PC-3 (cell line): ENCODE measurements around the gene KLHL40. TPM values are rescaled to one million over a fixed set of nuclear protein-coding genes. Genes with fewer than 3 reads are reported as not detected.

Experiments
- ATAC-seq: fragments of 200-7000 bp; cut with Tn5 transposase; 2 replicates; pipeline ENCODE4 v1.9.1; 2020; ENCODE audit warnings: mild to moderate bottlenecking, moderate library complexity
- BruUV-seq: library from RNA; stranded (reverse); fragments of 400-500 nt; replicated peaks from 2 replicates; lab custom pipeline; 2021; lab: Mats Ljungman, UMichigan
- CTCF ChIA-PET: fragments of 300-600 bp; sonication (Branson Sonifier 250); formaldehyde crosslinking; loops from one replicate; lab custom pipeline; 2022; ENCODE audit warnings: antibody characterized with exemption; lab: Charles Lee
- POLR2A ChIA-PET: fragments of 300-600 bp; sonication (Branson Sonifier 250); formaldehyde crosslinking; loops from one replicate; lab custom pipeline; 2022; ENCODE audit warnings: antibody characterized with exemption; ENCODE audit not compliant: unreplicated experiment; lab: Charles Lee
- DNase-seq: peaks from one replicate; pipeline ENCODE4 v3.0.0-alpha.2; 2015
- H2AFZ ChIP-seq: fragments of 300-600 bp; sonication (generic); 2 replicates; pipeline ENCODE4 v1.6.0; 2016; ENCODE audit warnings: antibody characterized with exemption, low read length
- H3F3A ChIP-seq: fragments of 300-600 bp; sonication (generic); one replicate; pipeline ENCODE4 v1.6.0; 2017; ENCODE audit warnings: antibody characterized with exemption, low read length, control low read depth, mild to moderate bottlenecking; ENCODE audit not compliant: unreplicated experiment
- H3K27ac ChIP-seq: fragments of 300-600 bp; sonication (generic); 2 replicates; pipeline ENCODE4 v1.5.1; 2016; ENCODE audit warnings: mild to moderate bottlenecking, low read length
- H3K27me3 ChIP-seq: fragments of 300-600 bp; sonication (generic); 2 replicates; pipeline ENCODE4 v1.6.1; 2016; ENCODE audit warnings: low read length, mixed read lengths
- H3K36me3 ChIP-seq: fragments of 300-600 bp; sonication (generic); 2 replicates; pipeline ENCODE4 v1.6.1; 2016; ENCODE audit warnings: low read depth, mixed run types, low read length, mixed read lengths
- H3K4me1 ChIP-seq: fragments of 300-600 bp; sonication (generic); 2 replicates; pipeline ENCODE4 v1.5.1; 2016; ENCODE audit warnings: low read length; ENCODE audit not compliant: insufficient read depth
- H3K4me2 ChIP-seq: fragments of 300-600 bp; sonication (generic); 2 replicates; pipeline ENCODE4 v1.6.0; 2016; ENCODE audit warnings: low read length
- H3K4me3 ChIP-seq: fragments of 300-600 bp; sonication (generic); 2 replicates; pipeline ENCODE4 v1.5.1; 2016; ENCODE audit warnings: mild to moderate bottlenecking, low read length, mixed read lengths
- H3K79me2 ChIP-seq: fragments of 300-600 bp; sonication (generic); 2 replicates; pipeline ENCODE4 v1.6.1; 2017; ENCODE audit warnings: low read length, mixed read lengths
- H3K9ac ChIP-seq: fragments of 300-600 bp; sonication (generic); 2 replicates; pipeline ENCODE4 v1.6.0; 2016; ENCODE audit warnings: mild to moderate bottlenecking, low read length
- H3K9me2 ChIP-seq: fragments of 300-600 bp; sonication (generic); replicated peaks from 2 replicates; pipeline ENCODE4 v1.6.1; 2016; ENCODE audit warnings: mixed run types, low read length, mixed read lengths
- H3K9me3 ChIP-seq: fragments of 300-600 bp; sonication (generic); 2 replicates; pipeline ENCODE4 v1.6.1; 2016; ENCODE audit warnings: low read length, mixed read lengths
- H4K20me1 ChIP-seq: fragments of 300-600 bp; sonication (generic); 2 replicates; pipeline ENCODE4 v1.6.1; 2016; ENCODE audit warnings: low read length, mixed read lengths
- CTCF ChIP-seq: fragments of 300-600 bp; sonication (generic); conservative IDR thresholded peaks from 2 replicates; pipeline ENCODE4 v1.5.1; 2017; ENCODE audit warnings: antibody characterized with exemption, low read depth, mild to moderate bottlenecking, low read length
- EZH2 ChIP-seq: fragments of 300-600 bp; sonication (generic); IDR thresholded peaks from one replicate; pipeline ENCODE4 v1.6.1; 2017; ENCODE audit warnings: antibody characterized with exemption, mild to moderate bottlenecking, low read length; ENCODE audit not compliant: unreplicated experiment
- EZH2phosphoT487 ChIP-seq: fragments of 300-600 bp; sonication (generic); IDR thresholded peaks from 2 replicates; pipeline ENCODE4 v1.6.1; 2018; ENCODE audit warnings: mild to moderate bottlenecking, antibody characterized with exemption, low read length, borderline replicate concordance
- intact Hi-C: fragments of 100-400 bp; cut with micrococcal nuclease; formaldehyde crosslinking; loops from 2 replicates; pipeline ENCODE4 v1.9.0; 2023
- total RNA-seq: library from RNA; depleted of rRNA; stranded (reverse); fragments of >200 nt; gene quantifications from 2 replicates; pipeline ENCODE4 v1.2.3, GENCODE V29; 2014

The KLHL40 gene
- total RNA-seq, 1 experiment from 2014 or later, result not detected

GRCh38 chr3:42653560-42654330 is 31.6 kb upstream of the KLHL40 start, which contains the start of gene ZBTB47:
ZBTB47 (plus strand) TSS chr3:42653697; CDS start chr3:42658356, 4,659 bp downstream.
- intact Hi-C loops, result loop anchor here (2.0 kb wide), 2 partner anchors 53 to 175 kb away; partner anchors contain the start of gene NKTR
- H4K20me1 ChIP-seq, result no peaks in the 10 kb centered on the region
- no peaks in the 10 kb centered on the region for H3K9me3 ChIP-seq
- no peaks in the 10 kb centered on the region for H3F3A ChIP-seq
- CTCF ChIA-PET, result no interaction called here
- no peaks in the 10 kb centered on the region for H3K9me2 ChIP-seq
- TF ChIP-seq EZH2phosphoT487 (no peak), EZH2 (no peak), CTCF (no peak)
- DNase-seq (peak; percentile 44), ATAC-seq (peak; percentile 6)
- peak within 1 kb of the TSS; percentile 89 for H2AFZ ChIP-seq
- POLR2A ChIA-PET, result no interaction called here
- peak within 1 kb of the TSS; percentile 85 for H3K4me3 ChIP-seq
- H3K79me2 ChIP-seq, result 0 out of 2 replicates have a peak, but pooled peaks cover 8% of the 10 kb centered on the region
- peak within 1 kb of the TSS; percentile 53 for H3K27ac ChIP-seq
- peak within 1 kb of the TSS; percentile 100 for H3K4me2 ChIP-seq
- H3K4me1 ChIP-seq, result peaks cover 28% of the 10 kb centered on the region
- peak within 1 kb of the TSS; percentile 78 for H3K9ac ChIP-seq
- H3K36me3 ChIP-seq, result peaks cover 5% of the 10 kb centered on the region
- H3K27me3 ChIP-seq, result no peaks in the 10 kb centered on the region
- TSS peak; percentile 50 for BruUV-seq

- H4K20me1 ChIP-seq, result no peaks in the 10 kb centered on the region
- TF ChIP-seq EZH2 (no peak), EZH2phosphoT487 (no peak), CTCF (peak; percentile 37; the same call in 1 of the 2 replicates)
- CTCF ChIA-PET, result no interaction called here
- POLR2A ChIA-PET, result no interaction called here
- DNase-seq (peak; percentile 38), ATAC-seq (peak; percentile 16)
- no peaks in the 10 kb centered on the region for H3K9me2 ChIP-seq
- H2AFZ ChIP-seq, result peak overlapping the region; percentile 89
- no peaks in the 10 kb centered on the region for H3K36me3 ChIP-seq
- H3K79me2 ChIP-seq, result 0 out of 2 replicates have a peak, but pooled peaks cover 8% of the 10 kb centered on the region
- H3K9ac ChIP-seq, result peak overlapping the region; percentile 78
- no peaks in the 10 kb centered on the region for H3F3A ChIP-seq
- H3K9me3 ChIP-seq, result no peaks in the 10 kb centered on the region
- intact Hi-C loops, result no loop called here
- H3K4me3 ChIP-seq, result peak overlapping the region; percentile 85
- no peaks in the 10 kb centered on the region for H3K27me3 ChIP-seq
- no peak overlapping the region for H3K27ac ChIP-seq
- H3K4me1 ChIP-seq, result peaks cover 28% of the 10 kb centered on the region
- peak overlapping the region; percentile 100 for H3K4me2 ChIP-seq
- TSS peak; percentile 8 for BruUV-seq
Measured at GRCh38 chr3:42654331-42655201, 30.8 kb upstream of the KLHL40 start.
